K562 (cell line): ENCODE results near the gene PRRT1. TPM values are rescaled to one million over a fixed set of nuclear protein-coding genes. Genes with fewer than 3 reads are reported as not detected.
A peak's percentile ranks its signal among the peaks of the same experiment; 100 is the strongest.

ENCODE experiments used
- ATAC-seq: fragments of 200-7000 bp; cut with Tn5 transposase; 3 replicates; pipeline ENCODE4 v1.9.1; 2020; ENCODE audit warnings: moderate library complexity
- BruUV-seq: library from RNA; stranded (reverse); fragments of 400-500 nt; replicated peaks from 2 replicates; lab custom pipeline; 2021; lab: Mats Ljungman, UMichigan
- CTCF ChIA-PET: fragments of 300-600 bp; formaldehyde crosslinking; extraction: SDS; loops from one replicate; lab custom pipeline; 2021; ENCODE audit warnings: low intra/inter-chr PET ratio; lab: Yijun Ruan, JAX
- POLR2A ChIA-PET: fragments of 300-600, 350-650 bp; sonication (Branson Sonifier 250); formaldehyde crosslinking; extraction: SDS; loops from one replicate; lab custom pipeline; 2021; ENCODE audit warnings: antibody characterized with exemption, inconsistent platforms; lab: Yijun Ruan, JAX
- DNase-seq, 4 experiments: peaks; one replicate each; pipeline versions ENCODE4 v3.0.0 to v3.0.0-alpha.2; 2011 to 2018; ENCODE audit warnings: low spot score in 3 of 4, mixed read lengths in 3 of 4; ENCODE audit errors: extremely low read depth in 1 of 4
- FAIRE-seq: peaks from 2 replicates; lab custom pipeline; 2011; peaks lifted over from hg19 to GRCh38; lab: Jason Lieb, UNC
- H2AFZ ChIP-seq: 2 replicates; pipeline ENCODE4 v1.6.0; 2011; ENCODE audit warnings: low read depth, low read length, control low read depth, inconsistent platforms
- H3K27ac ChIP-seq: fragments of 200-600 bp; 3 replicates; pipeline ENCODE4 v1.8.0; 2011; ENCODE audit warnings: low read depth, mild to moderate bottlenecking, control low read depth, inconsistent platforms, low read length, moderate library complexity, mixed read lengths; ENCODE audit errors: extremely low read depth
- H3K27me3 ChIP-seq, 2 experiments: fragments of 300-600 bp in 1 of 2; 2 replicates in 1 of 2; 3 replicates in 1 of 2; pipeline versions ENCODE4 v1.6.0 to v1.8.0; 2011; ENCODE audit warnings: inconsistent platforms in 2 of 2, low read length in 2 of 2, mild to moderate bottlenecking in 1 of 2, mixed read lengths in 1 of 2, moderate library complexity in 1 of 2; ENCODE audit not compliant: control insufficient read depth in 2 of 2, insufficient read depth in 2 of 2
- H3K36me3 ChIP-seq: fragments of 300-600 bp; 3 replicates; pipeline ENCODE4 v1.8.0; 2011; ENCODE audit warnings: mild to moderate bottlenecking, low read length, inconsistent platforms; ENCODE audit not compliant: control insufficient read depth, insufficient read depth
- H3K4me1 ChIP-seq, 2 experiments: fragments of 200-600 bp in 1 of 2; replicated peaks in 1 of 2; 2 replicates in 1 of 2; 3 replicates in 1 of 2; pipeline versions ENCODE4 v1.5.1 to v1.8.0; 2011; ENCODE audit warnings: inconsistent platforms in 2 of 2, low read length in 2 of 2, mild to moderate bottlenecking in 1 of 2, mixed read lengths in 1 of 2, moderate library complexity in 1 of 2; ENCODE audit not compliant: control insufficient read depth in 2 of 2, insufficient read depth in 2 of 2
- H3K4me2 ChIP-seq: 2 replicates; pipeline ENCODE4 v1.6.1; 2011; ENCODE audit warnings: low read length, control low read depth, inconsistent platforms, mixed read lengths; ENCODE audit not compliant: insufficient read depth
- H3K4me3 ChIP-seq: fragments of 200-600 bp; sonication (generic), shearing (Covaris generic); 2 replicates; pipeline ENCODE4 v1.5.1; 2016; ENCODE audit warnings: control low read depth, inconsistent platforms
- H3K79me2 ChIP-seq: fragments of 200-600 bp; 3 replicates; pipeline ENCODE4 v1.8.0; 2011; ENCODE audit warnings: low read length, inconsistent platforms; ENCODE audit not compliant: control insufficient read depth, insufficient read depth
- H3K9ac ChIP-seq, 2 experiments: 2 replicates each; pipeline versions ENCODE4 v1.6.0 to v1.6.1; 2011; ENCODE audit warnings: low read depth in 2 of 2, low read length in 2 of 2, control low read depth in 1 of 2, inconsistent platforms in 1 of 2, mild to moderate bottlenecking in 1 of 2, mixed read lengths in 1 of 2; ENCODE audit not compliant: insufficient read depth in 1 of 2
- H3K9me1 ChIP-seq: one replicate; pipeline ENCODE4 v1.6.0; 2011; ENCODE audit warnings: inconsistent platforms, mild to moderate bottlenecking, low read length, moderate library complexity; ENCODE audit not compliant: control insufficient read depth, insufficient read depth
- H3K9me3 ChIP-seq: replicated peaks from 2 replicates; pipeline ENCODE4 v1.5.1; 2011; ENCODE audit warnings: low read depth, low read length, inconsistent platforms; ENCODE audit not compliant: control insufficient read depth, insufficient read depth
- H4K20me1 ChIP-seq: replicated peaks from 2 replicates; pipeline ENCODE4 v1.6.1; 2011; ENCODE audit warnings: low read length, inconsistent platforms, mixed read lengths; ENCODE audit not compliant: control insufficient read depth, insufficient read depth
- BCOR ChIP-seq: fragments of 450-650 bp; IDR thresholded peaks from 2 replicates; pipeline ENCODE4 v1.6.1; 2016
- CREB1 ChIP-seq, 2 experiments: sonication (generic) in 1 of 2; formaldehyde crosslinking in 1 of 2; IDR thresholded peaks; 2 replicates each; pipeline versions ENCODE4 v1.6.1 to v1.8.0; 2012 to 2022; ENCODE audit warnings: inconsistent platforms in 1 of 2, mild to moderate bottlenecking in 1 of 2, missing genetic modification reagents in 1 of 2, moderate library complexity in 1 of 2
- DACH1 ChIP-seq: fragments of 450-650 bp; IDR thresholded peaks from 2 replicates; pipeline ENCODE4 v1.6.1; 2018; ENCODE audit not compliant: partially characterized antibody
- FOXK2 ChIP-seq, 2 experiments: fragments of 450-650 bp; IDR thresholded peaks in 1 of 2; conservative IDR thresholded peaks in 1 of 2; 2 replicates each; pipeline ENCODE4 v1.6.1; 2016; ENCODE audit warnings: low read depth in 2 of 2, mild to moderate bottlenecking in 1 of 2
- GABPB2 ChIP-seq: fragments of 250-450 bp; sonication (Bioruptor Pico); conservative IDR thresholded peaks from 2 replicates; pipeline ENCODE4 v1.5.1; 2021; ENCODE audit warnings: mild to moderate bottlenecking
- HLTF ChIP-seq: fragments of 450-650 bp; IDR thresholded peaks from 2 replicates; pipeline ENCODE4 v1.6.1; 2016
- ILF3 ChIP-seq: fragments of 450-650 bp; IDR thresholded peaks from 2 replicates; pipeline ENCODE4 v1.6.1; 2018; ENCODE audit warnings: antibody characterized with exemption, mild to moderate bottlenecking, moderate library complexity, borderline replicate concordance
- ILK ChIP-seq: fragments of 450-650 bp; IDR thresholded peaks from 2 replicates; pipeline ENCODE4 v1.6.1; 2016; ENCODE audit warnings: missing genetic modification characterization, low read depth, mild to moderate bottlenecking, missing compliant biosample characterization, moderate library complexity, borderline replicate concordance
- NONO ChIP-seq, 2 experiments: fragments of 200-400 bp in 1 of 2; fragments of 450-650 bp in 1 of 2; formaldehyde crosslinking in 1 of 2; IDR thresholded peaks; 2 replicates each; pipeline ENCODE4 v1.6.1; 2017; ENCODE audit warnings: low read depth in 2 of 2, mild to moderate bottlenecking in 2 of 2, moderate library complexity in 2 of 2, low read length in 1 of 2
- NR3C1 ChIP-seq: sonication (generic); formaldehyde crosslinking; IDR thresholded peaks from 2 replicates; pipeline ENCODE4 v1.8.1; 2022; ENCODE audit warnings: missing genetic modification reagents
- SAFB ChIP-seq: fragments of 200-400 bp; formaldehyde crosslinking; IDR thresholded peaks from 2 replicates; pipeline ENCODE4 v1.6.1; 2017; ENCODE audit warnings: low read depth, low read length, borderline replicate concordance
- ZNF165 ChIP-seq: fragments of 250-450 bp; sonication (Bioruptor Pico); IDR thresholded peaks from 2 replicates; pipeline ENCODE4 v1.4.0; 2020; ENCODE audit warnings: borderline replicate concordance
- ZNF280B ChIP-seq: fragments of 250-450 bp; sonication (Bioruptor Pico); IDR thresholded peaks from 2 replicates; pipeline ENCODE4 v1.5.1; 2021; ENCODE audit warnings: mild to moderate bottlenecking
- ZNF445 ChIP-seq: fragments of 250-450 bp; sonication (Bioruptor Pico); IDR thresholded peaks from 2 replicates; pipeline ENCODE4 v1.4.0; 2020; ENCODE audit warnings: low read depth, mild to moderate bottlenecking, moderate library complexity
- WGBS: fragments of 100-300 bp; shearing (Covaris generic); methylation state at CpG from one replicate; pipeline ENCODE4 v1.1.6; 2016; ENCODE audit warnings: low coverage, mixed read lengths; ENCODE audit not compliant: insufficient coverage; ENCODE audit errors: missing lambda C conversion rate; 5-methylcytosine and 5-hydroxymethylcytosine counted together
- in situ Hi-C: fragments of 300-500 bp; cut with MboI; formaldehyde crosslinking; loops from 4 replicates; pipeline ENCODE4 v1.15.0; 2018; ENCODE audit warnings: inconsistent platforms, mixed read lengths
- intact Hi-C: fragments of 100-400 bp; cut with micrococcal nuclease; formaldehyde crosslinking; loops from 2 replicates; pipeline ENCODE4 v1.14.2; 2022
- polyA plus RNA-seq, 8 experiments: library from polyadenylated mRNA; depleted of rRNA in 4 of 8; stranded (reverse) in 5 of 8; unstranded in 3 of 8; fragments of >200 nt; fragmentation: Nextera tagmentation in 2 of 8; fragmentation: Illumina TruSeq in 1 of 8; extraction: Ambion mirVana in 2 of 8; extraction: Trizol in 1 of 8; gene quantifications; 2 replicates each; pipeline versions ENCODE4 v1.2.1 to v1.2.3, GENCODE V29; 2011 to 2014; ENCODE audit warnings: inconsistent platforms in 1 of 8, missing spikeins in 1 of 8
- total RNA-seq, 7 experiments: library from RNA; depleted of rRNA in 6 of 7; stranded (reverse); fragments of >200 nt in 6 of 7; fragmentation: Illumina TruSeq in 2 of 7; extraction: Trizol in 2 of 7; gene quantifications; 2 replicates each; pipeline versions ENCODE4 v1.2.1 to v1.2.3, GENCODE V29; 2011 to 2021; ENCODE audit warnings: low replicate concordance in 1 of 7
- TF ChIP-seq, protein P1 (sequence below): sonication (generic); IDR thresholded peaks from 2 replicates; pipeline ENCODE4 v1.6.1; 2016
- TF ChIP-seq, protein P2 (sequence below): sonication (generic); formaldehyde crosslinking; IDR thresholded peaks from 2 replicates; pipeline ENCODE4 v1.8.0; 2022; ENCODE audit warnings: missing genetic modification reagents, mild to moderate bottlenecking, borderline replicate concordance
- TF ChIP-seq, protein P3 (sequence below), 2 experiments: fragments of 450-650 bp in 1 of 2; sonication (generic) in 1 of 2; formaldehyde crosslinking in 1 of 2; IDR thresholded peaks in 1 of 2; conservative IDR thresholded peaks in 1 of 2; 2 replicates each; pipeline versions ENCODE4 v1.6.1 to v1.8.1; 2016 to 2023; ENCODE audit warnings: mild to moderate bottlenecking in 2 of 2, moderate library complexity in 2 of 2, inconsistent platforms in 1 of 2, missing genetic modification reagents in 1 of 2

PRRT1 gene
- total and polyA plus RNA-seq, 9 of the 15 experiments (the other 6 are each of a cell fraction or from before 2014, with no cell fraction given): 0.14 to 3.5 (median 0.41) TPM

- ATAC-seq: peak; percentile 6; the same call in 1 of the 3 replicates
- peaks cover 41% of the 10 kb centered on the region; the same call in 2 of the 3 replicates for H3K36me3 ChIP-seq
- H3K4me2 ChIP-seq: peak overlapping the region; percentile 100
- ChIA-PET CTCF (no interaction called here), POLR2A (interaction anchor here (0.5 to 4.5 kb wide), 20 partner anchors 9 to 371 kb away, joined by 3 to 30 read pairs (median 4); partner anchors contain the start of genes ATF6B, EGFL8, LSM2 and PBX2)
- in situ Hi-C loops (no loop called here), intact Hi-C loops (loop anchor here (2.0 to 10.0 kb wide), 3 partner anchors 46 to 512 kb away; partner anchors contain the start of genes C6orf47, CSNK2B, FKBPL and GPANK1)
- peaks cover 34 to 61% of the 10 kb centered on the region in 2 experiments for H3K4me1 ChIP-seq
- BruUV-seq: TSS peak; percentile 26
- no peaks in the 10 kb centered on the region for H3K27me3 ChIP-seq
- H3K27ac ChIP-seq: peak overlapping the region; percentile 94
- WGBS: under 1% methylated on average over 20 of the region's 20 CpGs
- peak; percentile 11 for FAIRE-seq
- DNase-seq: peak; percentile 52 to 75 (median 54)
- H2AFZ ChIP-seq: peak overlapping the region; percentile 92
- peak overlapping the region; percentile 83 to 86; a peak in 3 of 4 replicates for H3K9ac ChIP-seq
- H3K9me3 ChIP-seq: no peaks in the 10 kb centered on the region
- peaks cover 76% of the 10 kb centered on the region for H3K79me2 ChIP-seq
- H3K4me3 ChIP-seq: peak overlapping the region; percentile 88
- peaks cover 7% of the 10 kb centered on the region for H3K9me1 ChIP-seq
- H4K20me1 ChIP-seq: no peaks in the 10 kb centered on the region
- TF ChIP-seq, protein P1, sequence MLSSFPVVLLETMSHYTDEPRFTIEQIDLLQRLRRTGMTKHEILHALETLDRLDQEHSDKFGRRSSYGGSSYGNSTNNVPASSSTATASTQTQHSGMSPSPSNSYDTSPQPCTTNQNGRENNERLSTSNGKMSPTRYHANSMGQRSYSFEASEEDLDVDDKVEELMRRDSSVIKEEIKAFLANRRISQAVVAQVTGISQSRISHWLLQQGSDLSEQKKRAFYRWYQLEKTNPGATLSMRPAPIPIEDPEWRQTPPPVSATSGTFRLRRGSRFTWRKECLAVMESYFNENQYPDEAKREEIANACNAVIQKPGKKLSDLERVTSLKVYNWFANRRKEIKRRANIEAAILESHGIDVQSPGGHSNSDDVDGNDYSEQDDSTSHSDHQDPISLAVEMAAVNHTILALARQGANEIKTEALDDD: no peak; the same call in 1 of the 2 replicates
- TF ChIP-seq CREB1 (IDR thresholded peaks at IDR 0.05) (0 out of 2 replicates have a peak, but pooled peaks have one; percentile 18), CREB1 (CRISPR knock-in tag; IDR thresholded peaks at IDR 0.05) (peak; percentile 72), NONO (IDR thresholded peaks at IDR 0.05; ENCODE audit: low read depth in 2 of 2, low read length in 1 of 2) (no peak), NR3C1 (CRISPR knock-in tag) (no peak), BCOR (no peak), SAFB (no peak), DACH1 (no peak), ZNF445 (no peak), ZNF280B (CRISPR knock-in tag) (no peak), FOXK2 (conservative IDR thresholded peaks at IDR 0.05 in 1 of 2, IDR thresholded peaks at IDR 0.05 in 1 of 2; ENCODE audit: low read depth in 2 of 2) (no peak), ZNF165 (CRISPR knock-in tag) (0 out of 2 replicates have a peak, but pooled peaks have one; percentile 73), GABPB2 (no peak), ILF3 (no peak), HLTF (no peak), ILK (no peak)
- TF ChIP-seq, protein P2, sequence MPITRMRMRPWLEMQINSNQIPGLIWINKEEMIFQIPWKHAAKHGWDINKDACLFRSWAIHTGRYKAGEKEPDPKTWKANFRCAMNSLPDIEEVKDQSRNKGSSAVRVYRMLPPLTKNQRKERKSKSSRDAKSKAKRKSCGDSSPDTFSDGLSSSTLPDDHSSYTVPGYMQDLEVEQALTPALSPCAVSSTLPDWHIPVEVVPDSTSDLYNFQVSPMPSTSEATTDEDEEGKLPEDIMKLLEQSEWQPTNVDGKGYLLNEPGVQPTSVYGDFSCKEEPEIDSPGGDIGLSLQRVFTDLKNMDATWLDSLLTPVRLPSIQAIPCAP (CRISPR knock-in tag): no peak
- TF ChIP-seq, protein P3, sequence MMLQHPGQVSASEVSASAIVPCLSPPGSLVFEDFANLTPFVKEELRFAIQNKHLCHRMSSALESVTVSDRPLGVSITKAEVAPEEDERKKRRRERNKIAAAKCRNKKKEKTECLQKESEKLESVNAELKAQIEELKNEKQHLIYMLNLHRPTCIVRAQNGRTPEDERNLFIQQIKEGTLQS (IDR thresholded peaks at IDR 0.05): no peak
- TF ChIP-seq, protein P3 (CRISPR knock-in tag; conservative IDR thresholded peaks at IDR 0.05): no peak
These were observed 25.5 kb upstream of the PRRT1 start for GRCh38 chr6:32177183-32177787.
